GM12875 (cell line): ENCODE data around the gene B4GALT7.
"Not testable (repeated sequence)": the region's sequence is repeated elsewhere in the genome, so short reads cannot be mapped to it uniquely, and the experiment has no call there.

Experiments
- H3K4me3 ChIP-seq: one replicate; pipeline ENCODE4 v1.5.1; 2011; ENCODE audit warnings: low read depth, low read length, control low read depth
- TF ChIP-seq, protein P1 (sequence below): IDR thresholded peaks from 2 replicates; pipeline ENCODE4 v1.5.1; 2011; ENCODE audit warnings: low read depth, mild to moderate bottlenecking, control low read depth, inconsistent platforms, low read length, moderate library complexity, borderline replicate concordance; ENCODE audit not compliant: insufficient read depth

Gene B4GALT7

DNA sequence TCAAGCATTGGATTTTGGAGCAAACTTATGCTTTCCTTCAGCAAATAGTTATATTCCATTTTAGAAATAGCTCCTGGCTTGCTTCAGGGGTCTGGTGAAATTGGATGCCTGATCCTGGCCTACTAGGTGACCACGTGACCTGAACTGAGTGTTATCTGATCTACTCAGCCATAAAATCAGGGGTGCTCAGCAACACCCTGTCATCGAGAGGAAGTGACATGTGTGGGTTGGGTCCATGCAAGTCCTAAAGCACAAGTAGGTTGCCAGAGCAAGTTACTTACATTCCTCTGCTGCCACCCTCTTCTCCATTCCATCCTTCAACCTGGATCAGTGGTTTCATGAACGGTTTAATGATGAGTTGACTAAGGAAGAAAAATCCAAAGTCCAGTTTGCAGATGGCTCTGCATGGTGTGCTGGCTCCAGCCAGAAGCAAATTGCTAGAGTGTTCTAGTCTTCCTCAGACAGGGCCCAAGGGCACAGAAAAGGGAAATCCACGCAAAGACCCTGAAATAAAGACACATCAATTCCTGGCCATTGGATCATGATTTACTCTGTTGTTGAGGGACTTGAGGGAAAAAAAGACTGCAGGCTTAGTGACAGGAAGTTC lies 42.8 kb upstream of the B4GALT7 start:
- TF ChIP-seq, protein P1, sequence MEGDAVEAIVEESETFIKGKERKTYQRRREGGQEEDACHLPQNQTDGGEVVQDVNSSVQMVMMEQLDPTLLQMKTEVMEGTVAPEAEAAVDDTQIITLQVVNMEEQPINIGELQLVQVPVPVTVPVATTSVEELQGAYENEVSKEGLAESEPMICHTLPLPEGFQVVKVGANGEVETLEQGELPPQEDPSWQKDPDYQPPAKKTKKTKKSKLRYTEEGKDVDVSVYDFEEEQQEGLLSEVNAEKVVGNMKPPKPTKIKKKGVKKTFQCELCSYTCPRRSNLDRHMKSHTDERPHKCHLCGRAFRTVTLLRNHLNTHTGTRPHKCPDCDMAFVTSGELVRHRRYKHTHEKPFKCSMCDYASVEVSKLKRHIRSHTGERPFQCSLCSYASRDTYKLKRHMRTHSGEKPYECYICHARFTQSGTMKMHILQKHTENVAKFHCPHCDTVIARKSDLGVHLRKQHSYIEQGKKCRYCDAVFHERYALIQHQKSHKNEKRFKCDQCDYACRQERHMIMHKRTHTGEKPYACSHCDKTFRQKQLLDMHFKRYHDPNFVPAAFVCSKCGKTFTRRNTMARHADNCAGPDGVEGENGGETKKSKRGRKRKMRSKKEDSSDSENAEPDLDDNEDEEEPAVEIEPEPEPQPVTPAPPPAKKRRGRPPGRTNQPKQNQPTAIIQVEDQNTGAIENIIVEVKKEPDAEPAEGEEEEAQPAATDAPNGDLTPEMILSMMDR: no peak
- no peak overlapping the region for H3K4me3 ChIP-seq

DNA sequence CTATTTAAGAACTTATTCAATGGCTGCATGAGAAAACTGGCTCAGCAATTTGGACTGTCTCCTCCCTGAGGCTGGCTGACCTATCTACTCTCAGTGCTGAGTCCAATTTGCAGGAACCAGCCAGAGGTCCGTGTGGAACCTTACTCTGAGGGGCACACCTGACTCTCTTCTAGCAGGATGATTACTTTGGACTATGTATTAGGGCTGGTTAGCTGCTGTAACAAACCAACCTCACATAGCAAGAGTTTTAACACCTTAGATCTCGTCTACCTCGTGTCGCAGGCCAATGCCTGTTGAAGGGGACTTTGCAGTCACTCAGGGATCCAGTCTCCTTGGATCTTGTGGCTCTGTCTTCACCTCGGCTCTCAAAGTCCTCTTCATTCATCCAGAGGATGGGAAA lies 42.1 kb upstream of the B4GALT7 start:
- H3K4me3 ChIP-seq: no peak overlapping the region
- TF ChIP-seq, protein P1: no peak

DNA sequence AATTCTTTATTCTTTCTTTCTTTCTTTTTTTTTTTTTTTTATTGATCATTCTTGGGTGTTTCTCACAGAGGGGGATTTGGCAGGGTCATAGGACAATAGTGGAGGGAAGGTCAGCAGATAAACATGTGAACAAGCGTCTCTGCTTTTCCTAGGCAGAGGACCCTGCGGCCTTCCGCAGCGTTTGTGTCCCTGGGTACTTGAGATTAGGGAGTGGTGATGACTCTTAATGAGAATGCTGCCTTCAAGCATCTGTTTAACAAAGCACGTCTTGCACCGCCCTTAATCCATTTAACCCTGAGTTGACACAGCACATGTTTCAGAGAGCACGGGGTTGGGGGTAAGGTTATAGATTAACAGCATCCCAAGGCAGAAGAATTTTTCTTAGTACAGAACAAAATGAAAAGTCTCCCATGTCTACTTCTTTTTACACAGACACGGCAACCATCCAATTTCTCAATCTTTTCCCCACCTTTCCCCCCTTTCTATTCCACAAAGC lies 40.4 kb upstream of the B4GALT7 start:
- H3K4me3 ChIP-seq: not testable (repeated sequence)

DNA sequence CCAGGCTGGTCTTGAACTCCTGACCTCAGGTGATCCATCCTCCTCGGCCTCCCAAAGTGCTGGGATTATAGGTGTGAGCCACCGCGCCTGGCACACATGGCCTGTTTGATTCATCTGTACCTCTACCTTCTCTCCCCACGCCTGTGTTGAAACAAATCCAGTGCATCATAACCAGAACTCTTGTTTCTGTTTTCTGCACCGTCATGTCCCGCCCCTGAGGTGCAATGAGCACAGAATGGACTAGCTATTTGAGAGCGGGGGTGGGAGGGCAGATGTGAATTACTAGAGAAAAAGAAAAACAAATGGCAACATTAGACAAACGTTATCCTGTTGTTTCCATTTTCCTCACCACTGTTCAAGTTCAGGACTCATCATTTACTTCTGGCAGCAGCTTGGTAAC lies 34.9 kb upstream of the B4GALT7 start:
- TF ChIP-seq, protein P1: no peak
- H3K4me3 ChIP-seq: no peak overlapping the region

DNA sequence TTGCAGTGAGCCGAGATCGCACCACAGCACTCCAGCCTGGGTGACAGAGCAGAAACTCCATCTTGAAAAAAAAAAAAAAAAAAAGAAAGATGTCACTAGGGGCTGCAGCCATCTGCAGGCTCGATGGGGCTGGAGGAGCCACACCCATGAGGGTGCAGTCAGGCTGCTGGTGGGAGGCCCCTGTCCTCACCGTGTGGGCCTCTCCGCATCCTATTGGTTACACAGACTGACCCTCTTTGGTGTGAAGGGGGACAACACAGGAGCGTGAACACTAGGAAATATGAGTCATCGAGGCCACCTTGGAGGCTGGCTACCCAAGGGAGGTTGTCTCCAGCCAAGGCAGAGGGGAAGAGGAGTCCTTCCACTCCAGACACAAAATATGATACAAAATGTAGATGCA lies 31.6 kb upstream of the B4GALT7 start:
- TF ChIP-seq, protein P1: no peak
- no peak overlapping the region for H3K4me3 ChIP-seq

DNA sequence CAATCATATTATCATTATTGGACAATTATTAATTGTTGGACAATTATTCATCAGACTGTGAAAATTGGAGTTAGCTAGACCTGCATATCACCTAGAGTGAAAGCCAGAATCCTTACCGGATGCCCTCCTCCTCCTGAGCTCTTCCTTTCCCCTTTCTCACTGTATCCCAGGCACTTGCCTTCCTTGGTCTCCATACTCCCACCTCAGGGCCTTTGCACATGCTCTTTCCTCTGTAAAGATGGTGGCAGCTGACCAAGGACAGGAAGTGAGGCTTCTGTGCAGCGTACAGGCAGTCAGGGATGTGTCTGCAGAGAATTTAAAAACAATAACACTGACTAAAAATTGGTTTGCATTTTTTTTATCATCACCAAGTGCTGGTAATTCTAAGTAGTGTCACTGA lies 30.0 kb upstream of the B4GALT7 start:
- no peak overlapping the region for H3K4me3 ChIP-seq
- TF ChIP-seq, protein P1: no peak

DNA sequence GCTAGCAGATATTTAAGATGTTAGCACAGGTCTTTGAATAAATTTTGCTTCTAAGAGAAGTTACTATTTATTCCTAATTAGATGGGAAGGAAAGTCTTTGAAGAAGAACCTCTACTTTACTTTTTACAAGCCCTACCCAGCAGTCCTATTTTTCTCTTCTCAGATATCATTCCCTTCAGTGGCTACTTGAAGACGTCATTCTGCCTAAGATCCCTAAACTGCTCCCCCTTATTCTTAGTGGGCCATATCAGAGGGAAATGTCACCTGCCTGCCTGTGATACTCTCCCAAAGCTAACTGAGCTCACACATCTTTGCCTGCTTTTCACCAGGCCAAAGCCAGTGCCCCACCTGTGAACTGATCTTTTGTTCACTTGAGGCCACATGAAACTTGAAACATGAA lies 24.4 kb upstream of the B4GALT7 start:
- no peak overlapping the region for H3K4me3 ChIP-seq
- TF ChIP-seq, protein P1: no peak

DNA sequence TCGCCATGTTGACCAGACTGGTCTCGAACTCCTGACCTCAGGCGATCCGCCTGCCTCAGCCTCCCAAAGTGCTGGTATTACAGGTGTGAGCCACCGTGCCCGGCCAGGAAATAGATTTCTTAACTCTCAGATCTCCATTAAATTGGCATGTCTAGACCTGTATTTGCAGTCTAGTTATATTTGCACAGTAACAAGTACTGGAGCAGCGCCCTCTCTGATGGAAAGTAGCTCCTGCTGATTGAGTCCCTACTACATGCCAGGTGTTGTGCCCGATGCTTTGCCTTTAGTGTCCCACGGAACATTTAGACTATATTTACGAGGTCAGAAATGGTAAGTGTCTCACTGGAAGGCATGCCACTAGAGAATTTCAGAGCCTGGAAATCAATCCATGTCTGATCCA lies 23.8 kb upstream of the B4GALT7 start:
- TF ChIP-seq, protein P1: no peak
- no peak overlapping the region for H3K4me3 ChIP-seq
